K562 (cell line): ENCODE results near the gene TGFA. TPM values are rescaled to one million over a fixed set of nuclear protein-coding genes. Genes with fewer than 3 reads are reported as not detected.

Source experiments
- ATAC-seq: fragments of 200-7000 bp; cut with Tn5 transposase; 3 replicates; pipeline ENCODE4 v1.9.1; 2020; ENCODE audit warnings: moderate library complexity
- BruUV-seq: library from RNA; stranded (reverse); fragments of 400-500 nt; replicated peaks from 2 replicates; lab custom pipeline; 2021; lab: Mats Ljungman, UMichigan
- CTCF ChIA-PET: fragments of 300-600 bp; formaldehyde crosslinking; extraction: SDS; loops from one replicate; lab custom pipeline; 2021; ENCODE audit warnings: low intra/inter-chr PET ratio; lab: Yijun Ruan, JAX
- POLR2A ChIA-PET: fragments of 300-600, 350-650 bp; sonication (Branson Sonifier 250); formaldehyde crosslinking; extraction: SDS; loops from one replicate; lab custom pipeline; 2021; ENCODE audit warnings: antibody characterized with exemption, inconsistent platforms; lab: Yijun Ruan, JAX
- DNase-seq, 4 experiments: peaks; one replicate each; pipeline versions ENCODE4 v3.0.0 to v3.0.0-alpha.2; 2011 to 2018; ENCODE audit warnings: low spot score in 3 of 4, mixed read lengths in 3 of 4; ENCODE audit errors: extremely low read depth in 1 of 4
- FAIRE-seq: peaks from 2 replicates; lab custom pipeline; 2011; peaks lifted over from hg19 to GRCh38; lab: Jason Lieb, UNC
- H2AFZ ChIP-seq: 2 replicates; pipeline ENCODE4 v1.6.0; 2011; ENCODE audit warnings: low read depth, low read length, control low read depth, inconsistent platforms
- H3K27ac ChIP-seq: fragments of 200-600 bp; 3 replicates; pipeline ENCODE4 v1.8.0; 2011; ENCODE audit warnings: low read depth, mild to moderate bottlenecking, control low read depth, inconsistent platforms, low read length, moderate library complexity, mixed read lengths; ENCODE audit errors: extremely low read depth
- H3K27me3 ChIP-seq, 2 experiments: fragments of 300-600 bp in 1 of 2; 2 replicates in 1 of 2; 3 replicates in 1 of 2; pipeline versions ENCODE4 v1.6.0 to v1.8.0; 2011; ENCODE audit warnings: inconsistent platforms in 2 of 2, low read length in 2 of 2, mild to moderate bottlenecking in 1 of 2, mixed read lengths in 1 of 2, moderate library complexity in 1 of 2; ENCODE audit not compliant: control insufficient read depth in 2 of 2, insufficient read depth in 2 of 2
- H3K36me3 ChIP-seq: fragments of 300-600 bp; 3 replicates; pipeline ENCODE4 v1.8.0; 2011; ENCODE audit warnings: mild to moderate bottlenecking, low read length, inconsistent platforms; ENCODE audit not compliant: control insufficient read depth, insufficient read depth
- H3K4me1 ChIP-seq, 2 experiments: fragments of 200-600 bp in 1 of 2; replicated peaks in 1 of 2; 2 replicates in 1 of 2; 3 replicates in 1 of 2; pipeline versions ENCODE4 v1.5.1 to v1.8.0; 2011; ENCODE audit warnings: inconsistent platforms in 2 of 2, low read length in 2 of 2, mild to moderate bottlenecking in 1 of 2, mixed read lengths in 1 of 2, moderate library complexity in 1 of 2; ENCODE audit not compliant: control insufficient read depth in 2 of 2, insufficient read depth in 2 of 2
- H3K4me2 ChIP-seq: 2 replicates; pipeline ENCODE4 v1.6.1; 2011; ENCODE audit warnings: low read length, control low read depth, inconsistent platforms, mixed read lengths; ENCODE audit not compliant: insufficient read depth
- H3K4me3 ChIP-seq: fragments of 200-600 bp; sonication (generic), shearing (Covaris generic); 2 replicates; pipeline ENCODE4 v1.5.1; 2016; ENCODE audit warnings: control low read depth, inconsistent platforms
- H3K79me2 ChIP-seq: fragments of 200-600 bp; 3 replicates; pipeline ENCODE4 v1.8.0; 2011; ENCODE audit warnings: low read length, inconsistent platforms; ENCODE audit not compliant: control insufficient read depth, insufficient read depth
- H3K9ac ChIP-seq, 2 experiments: 2 replicates each; pipeline versions ENCODE4 v1.6.0 to v1.6.1; 2011; ENCODE audit warnings: low read depth in 2 of 2, low read length in 2 of 2, control low read depth in 1 of 2, inconsistent platforms in 1 of 2, mild to moderate bottlenecking in 1 of 2, mixed read lengths in 1 of 2; ENCODE audit not compliant: insufficient read depth in 1 of 2
- H3K9me1 ChIP-seq: one replicate; pipeline ENCODE4 v1.6.0; 2011; ENCODE audit warnings: inconsistent platforms, mild to moderate bottlenecking, low read length, moderate library complexity; ENCODE audit not compliant: control insufficient read depth, insufficient read depth
- H3K9me3 ChIP-seq: replicated peaks from 2 replicates; pipeline ENCODE4 v1.5.1; 2011; ENCODE audit warnings: low read depth, low read length, inconsistent platforms; ENCODE audit not compliant: control insufficient read depth, insufficient read depth
- H4K20me1 ChIP-seq: replicated peaks from 2 replicates; pipeline ENCODE4 v1.6.1; 2011; ENCODE audit warnings: low read length, inconsistent platforms, mixed read lengths; ENCODE audit not compliant: control insufficient read depth, insufficient read depth
- COPS2 ChIP-seq: fragments of 450-650 bp; conservative IDR thresholded peaks from 2 replicates; pipeline ENCODE4 v1.6.1; 2016; ENCODE audit warnings: mild to moderate bottlenecking, moderate library complexity
- EHMT2 ChIP-seq: fragments of 450-650 bp; IDR thresholded peaks from 2 replicates; pipeline ENCODE4 v1.6.1; 2018; ENCODE audit warnings: antibody characterized with exemption
- FOSL1 ChIP-seq: fragments of 200-800 bp; sonication (Bioruptor generic); conservative IDR thresholded peaks from 2 replicates; pipeline ENCODE4 v1.6.1; 2016; ENCODE audit warnings: missing genetic modification characterization, missing compliant biosample characterization
- FOXM1 ChIP-seq, 2 experiments: fragments of 450-650 bp in 1 of 2; sonication (generic) in 1 of 2; formaldehyde crosslinking in 1 of 2; IDR thresholded peaks; 2 replicates each; pipeline versions ENCODE4 v1.6.1 to v1.9.0; 2017 to 2022; ENCODE audit warnings: low read depth in 2 of 2, mild to moderate bottlenecking in 2 of 2, missing genetic modification reagents in 1 of 2, moderate library complexity in 1 of 2
- GMEB1 ChIP-seq: fragments of 250-450 bp; sonication (Bioruptor Pico); IDR thresholded peaks from 2 replicates; pipeline ENCODE4 v1.4.0; 2020; ENCODE audit warnings: mild to moderate bottlenecking
- MAFG ChIP-seq: fragments of 450-650 bp; conservative IDR thresholded peaks from 2 replicates; pipeline ENCODE4 v1.6.1; 2016; ENCODE audit warnings: missing genetic modification characterization, missing compliant biosample characterization
- MTA3 ChIP-seq: fragments of 450-650 bp; formaldehyde crosslinking; IDR thresholded peaks from 2 replicates; pipeline ENCODE4 v1.6.1; 2017; ENCODE audit warnings: mild to moderate bottlenecking, borderline replicate concordance
- NFE2L1 ChIP-seq: fragments of 450-650 bp; IDR thresholded peaks from 2 replicates; pipeline ENCODE4 v1.6.1; 2016; ENCODE audit warnings: missing genetic modification characterization, low read depth, mild to moderate bottlenecking, missing compliant biosample characterization, moderate library complexity, borderline replicate concordance
- NR2C1 ChIP-seq, 2 experiments: fragments of 450-650 bp; IDR thresholded peaks; 2 replicates each; pipeline ENCODE4 v1.6.1; 2017; ENCODE audit warnings: mild to moderate bottlenecking in 2 of 2, antibody characterized with exemption in 1 of 2, inconsistent platforms in 1 of 2, missing compliant biosample characterization in 1 of 2, missing genetic modification characterization in 1 of 2
- NR4A1 ChIP-seq, 2 experiments: fragments of 250-450 bp in 1 of 2; fragments of 450-650 bp in 1 of 2; sonication (Bioruptor Pico) in 1 of 2; IDR thresholded peaks; 2 replicates each; pipeline versions ENCODE4 v1.4.0 to v1.6.1; 2016 to 2020; ENCODE audit warnings: mild to moderate bottlenecking in 2 of 2, missing compliant biosample characterization in 1 of 2, missing genetic modification characterization in 1 of 2, moderate library complexity in 1 of 2
- NRF1 ChIP-seq, 2 experiments: fragments of 450-650 bp; IDR thresholded peaks in 1 of 2; conservative IDR thresholded peaks in 1 of 2; 2 replicates each; pipeline ENCODE4 v1.6.1; 2014; ENCODE audit warnings: mild to moderate bottlenecking in 2 of 2
- RB1 ChIP-seq: fragments of 450-650 bp; IDR thresholded peaks from 2 replicates; pipeline ENCODE4 v1.6.1; 2017; ENCODE audit warnings: low read depth, mild to moderate bottlenecking
- SMARCE1 ChIP-seq: fragments of 450-650 bp; IDR thresholded peaks from 2 replicates; pipeline ENCODE4 v1.7.1; 2016; ENCODE audit warnings: mild to moderate bottlenecking
- TEAD1 ChIP-seq, 2 experiments: fragments of 450-650 bp in 1 of 2; sonication (generic) in 1 of 2; formaldehyde crosslinking; IDR thresholded peaks; 2 replicates each; pipeline versions ENCODE4 v1.4.0 to v1.8.0; 2020 to 2022; ENCODE audit warnings: mild to moderate bottlenecking in 2 of 2, missing genetic modification reagents in 1 of 2
- TFAP4 ChIP-seq: sonication (generic); formaldehyde crosslinking; IDR thresholded peaks from 2 replicates; pipeline ENCODE4 v1.8.0; 2022; ENCODE audit warnings: missing genetic modification reagents, mild to moderate bottlenecking, moderate library complexity, borderline replicate concordance
- XRCC5 ChIP-seq: fragments of 200-400 bp; formaldehyde crosslinking; IDR thresholded peaks from 2 replicates; pipeline ENCODE4 v1.6.1; 2017; ENCODE audit warnings: low read depth, mild to moderate bottlenecking, low read length
- ZFP30 ChIP-seq: fragments of 250-450 bp; sonication (Bioruptor Pico); IDR thresholded peaks from 2 replicates; pipeline ENCODE4 v1.8.0; 2022; ENCODE audit warnings: moderate library complexity, mild to moderate bottlenecking, inconsistent platforms, borderline replicate concordance
- ZNF224 ChIP-seq: sonication (generic); formaldehyde crosslinking; IDR thresholded peaks from 2 replicates; pipeline ENCODE4 v1.8.0; 2022; ENCODE audit warnings: mild to moderate bottlenecking, missing genetic modification reagents
- WGBS: fragments of 100-300 bp; shearing (Covaris generic); methylation state at CpG from one replicate; pipeline ENCODE4 v1.1.6; 2016; ENCODE audit warnings: low coverage, mixed read lengths; ENCODE audit not compliant: insufficient coverage; ENCODE audit errors: missing lambda C conversion rate; 5-methylcytosine and 5-hydroxymethylcytosine counted together
- in situ Hi-C: fragments of 300-500 bp; cut with MboI; formaldehyde crosslinking; loops from 4 replicates; pipeline ENCODE4 v1.15.0; 2018; ENCODE audit warnings: inconsistent platforms, mixed read lengths
- intact Hi-C: fragments of 100-400 bp; cut with micrococcal nuclease; formaldehyde crosslinking; loops from 2 replicates; pipeline ENCODE4 v1.14.2; 2022
- polyA plus RNA-seq, 8 experiments: library from polyadenylated mRNA; depleted of rRNA in 4 of 8; stranded (reverse) in 5 of 8; unstranded in 3 of 8; fragments of >200 nt; fragmentation: Nextera tagmentation in 2 of 8; fragmentation: Illumina TruSeq in 1 of 8; extraction: Ambion mirVana in 2 of 8; extraction: Trizol in 1 of 8; gene quantifications; 2 replicates each; pipeline versions ENCODE4 v1.2.1 to v1.2.3, GENCODE V29; 2011 to 2014; ENCODE audit warnings: inconsistent platforms in 1 of 8, missing spikeins in 1 of 8
- total RNA-seq, 7 experiments: library from RNA; depleted of rRNA in 6 of 7; stranded (reverse); fragments of >200 nt in 6 of 7; fragmentation: Illumina TruSeq in 2 of 7; extraction: Trizol in 2 of 7; gene quantifications; 2 replicates each; pipeline versions ENCODE4 v1.2.1 to v1.2.3, GENCODE V29; 2011 to 2021; ENCODE audit warnings: low replicate concordance in 1 of 7

The TGFA gene
- total and polyA plus RNA-seq, 9 of the 15 experiments (the other 6 are each of a cell fraction or from before 2014, with no cell fraction given) = not detected

- peak; percentile 36; the same call in 1 of the 3 replicates for ATAC-seq
- H2AFZ ChIP-seq = peak overlapping the region; percentile 90
- DNase-seq = peak in 1 of 4 experiments; percentile 38
- H3K27me3 ChIP-seq = peaks cover 3 to 11% of the 10 kb centered on the region in 2 experiments; a peak in 4 of 5 replicates
- H3K9ac ChIP-seq = no peak overlapping the region
- H3K4me1 ChIP-seq = peaks cover 8 to 9% of the 10 kb centered on the region in 2 experiments; a peak in 2 of 5 replicates
- in situ Hi-C loops (no loop called here), intact Hi-C loops (no loop called here)
- H3K27ac ChIP-seq = no peak overlapping the region
- no peaks in the 10 kb centered on the region for H3K79me2 ChIP-seq
- 23% methylated on average over 8 of the region's 8 CpGs for whole genome bisulfite sequencing
- no peaks in the 10 kb centered on the region for H3K36me3 ChIP-seq
- POLR2A ChIA-PET = interaction anchor here (0.6 to 1.3 kb wide), 5 partner anchors 12 to 130 kb away, joined by 3 to 4 read pairs (median 3); no protein-coding TSS in a partner anchor
- no peak overlapping the region for H3K4me3 ChIP-seq
- H3K4me2 ChIP-seq = peak overlapping the region; percentile 48
- H3K9me1 ChIP-seq = no peaks in the 10 kb centered on the region
- no peaks in the 10 kb centered on the region for H4K20me1 ChIP-seq
- FAIRE-seq = no peak
- no TSS peak for BruUV-seq
- H3K9me3 ChIP-seq = peaks cover 2% of the 10 kb centered on the region; the same call in 1 of the 2 replicates
- CTCF ChIA-PET = no interaction called here
- TF ChIP-seq TEAD1 (CRISPR knock-in tag; IDR thresholded peaks at IDR 0.05) (no peak), COPS2 (no peak), NR2C1 (IDR thresholded peaks at IDR 0.05) (no peak), NR2C1 (tag; IDR thresholded peaks at IDR 0.05) (0 out of 2 replicates have a peak, but pooled peaks have one; percentile 37), ZFP30 (CRISPR knock-in tag) (no peak), RB1 (no peak), NRF1 (conservative IDR thresholded peaks at IDR 0.05 in 1 of 2, IDR thresholded peaks at IDR 0.05 in 1 of 2) (no peak), FOSL1 (0 out of 2 replicates have a peak, but pooled peaks have one; percentile 21), GMEB1 (CRISPR knock-in tag) (no peak), MTA3 (no peak), TFAP4 (CRISPR knock-in tag) (peak; percentile 52; the same call in 1 of the 2 replicates), EHMT2 (peak; percentile 87), NFE2L1 (tag) (peak; percentile 47; the same call in 1 of the 2 replicates), MAFG (tag) (peak; percentile 86), XRCC5 (no peak), ZNF224 (no peak), SMARCE1 (no peak), NR4A1 (CRISPR knock-in tag; IDR thresholded peaks at IDR 0.05) (no peak), NR4A1 (tag; IDR thresholded peaks at IDR 0.05) (no peak), FOXM1 (IDR thresholded peaks at IDR 0.05; ENCODE audit: low read depth) (no peak), FOXM1 (CRISPR knock-in tag; IDR thresholded peaks at IDR 0.05; ENCODE audit: low read depth) (no peak)
Observed at GRCh38 chr2:70403267-70404053, 150.2 kb downstream of the TGFA start.
